Caki2 (cell line): ENCODE results near the gene ZFAND3. TPM values are rescaled to one million over a fixed set of nuclear protein-coding genes. Genes with fewer than 3 reads are reported as not detected.
A peak's percentile ranks its signal among the peaks of the same experiment; 100 is the strongest.

Source experiments
- DNase-seq: peaks from one replicate; pipeline ENCODE4 v3.0.0-alpha.2; 2015; ENCODE audit warnings: low read depth
- in situ Hi-C: cut with HindIII; loops from 2 replicates; pipeline ENCODE4 v1.10.0; 2016; ENCODE audit warnings: low sequenced_read_pairs, low pct_unique_long_range_greater_than_20kb, mixed read lengths
- total RNA-seq: library from RNA; depleted of rRNA; stranded (reverse); fragments of >200 nt; shearing (Covaris generic); gene quantifications from 2 replicates; pipeline ENCODE4 v1.2.3, GENCODE V29; 2014; ENCODE audit warnings: low replicate concordance; rRNA removed

ZFAND3 gene, protein sequence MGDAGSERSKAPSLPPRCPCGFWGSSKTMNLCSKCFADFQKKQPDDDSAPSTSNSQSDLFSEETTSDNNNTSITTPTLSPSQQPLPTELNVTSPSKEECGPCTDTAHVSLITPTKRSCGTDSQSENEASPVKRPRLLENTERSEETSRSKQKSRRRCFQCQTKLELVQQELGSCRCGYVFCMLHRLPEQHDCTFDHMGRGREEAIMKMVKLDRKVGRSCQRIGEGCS
- total RNA-seq: 16.0 and 29.4 TPM in 2 replicates

DNA sequence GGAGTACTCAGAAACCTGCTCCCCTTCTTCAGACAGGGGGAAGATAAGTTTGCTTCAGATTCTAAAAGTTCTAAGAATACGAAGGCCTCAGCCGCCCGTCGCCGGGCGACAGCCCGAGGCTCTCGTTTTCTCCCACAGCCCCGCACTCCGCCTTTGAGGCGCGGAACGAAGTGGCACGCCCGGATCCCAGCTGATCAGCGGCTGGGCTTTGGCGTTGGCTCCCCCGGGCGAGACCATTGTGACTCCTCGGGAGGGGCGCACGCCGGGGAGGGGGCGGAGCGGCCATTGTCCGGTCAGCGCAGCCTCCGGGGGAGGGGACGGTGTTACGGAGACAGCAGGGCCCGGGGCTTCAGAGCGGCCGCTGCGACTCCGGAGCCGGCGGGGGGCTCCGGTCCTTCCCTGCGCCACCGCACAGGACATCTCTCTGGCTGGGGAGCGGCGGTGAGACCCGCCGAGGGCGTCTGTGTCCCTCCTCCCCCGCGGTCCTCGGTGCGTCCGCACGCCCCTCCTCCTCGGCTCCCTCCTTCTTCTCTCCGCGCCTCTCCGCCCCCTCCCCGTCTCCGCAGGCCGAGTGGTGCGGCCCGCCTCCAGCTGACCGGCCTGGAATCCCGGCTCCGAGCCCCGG lies at the start of gene ZFAND3:
Gene ZFAND3 (plus strand): TSS at position 551 of the 625 bp plus-strand sequence. CDS start 219 bp downstream, outside the sequence.
- in situ Hi-C loops: no loop called here
- peak; percentile 98 for DNase-seq

DNA sequence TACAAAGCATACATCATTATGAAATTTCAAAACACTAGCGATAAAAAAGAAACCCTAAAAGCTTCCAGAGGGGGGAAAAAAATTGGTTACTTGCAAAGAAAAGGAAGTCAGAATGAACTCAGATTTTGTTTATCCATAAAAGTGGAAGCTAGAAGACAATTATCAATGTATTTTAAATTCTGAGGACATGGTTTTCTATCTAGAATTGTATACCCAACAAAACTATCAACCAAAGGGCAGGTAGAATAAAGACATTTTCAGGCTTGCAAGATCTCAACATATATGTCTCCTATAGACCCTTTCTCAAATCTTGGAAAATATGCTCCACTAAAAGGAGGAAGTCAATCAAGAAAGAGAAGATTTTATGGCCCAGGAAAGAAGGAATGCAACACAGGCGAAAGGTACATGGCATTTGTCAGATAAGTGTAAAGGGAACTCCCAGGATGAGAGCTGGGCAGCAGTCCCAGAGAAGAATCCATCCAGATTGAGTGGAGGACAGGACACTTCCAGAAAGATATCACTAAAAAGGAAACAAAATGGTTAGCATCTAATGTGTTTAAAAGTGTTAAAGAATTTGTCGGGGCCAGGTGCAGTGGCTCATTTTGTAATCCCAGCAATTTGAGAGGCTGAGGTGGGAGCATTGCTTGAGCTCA lies 45.4 kb upstream of the ZFAND3 start:
- in situ Hi-C loops: no loop called here

DNA sequence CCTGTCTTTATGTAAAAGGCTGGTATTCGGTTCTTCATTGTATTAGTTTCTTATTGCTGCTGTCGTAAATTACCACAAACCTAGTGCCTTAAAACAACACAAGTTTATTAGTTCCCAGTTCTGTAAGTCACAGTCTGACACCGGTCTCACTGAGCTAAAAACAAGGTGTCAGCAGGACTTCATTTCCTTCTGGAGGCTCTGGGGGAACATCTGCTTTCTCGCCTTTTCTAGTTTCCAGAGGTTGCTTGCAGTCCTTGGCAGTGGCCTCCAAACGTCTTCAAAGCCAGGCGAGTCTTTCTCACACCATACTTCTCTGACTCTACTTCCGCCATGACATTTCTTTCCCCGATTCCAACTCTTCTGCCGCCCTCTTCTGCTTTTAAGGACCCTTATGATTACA lies 43.0 kb upstream of the ZFAND3 start:
- in situ Hi-C loops: no loop called here
- no peak for DNase-seq

More for the DNA sequence above, 45.4 kb upstream of the ZFAND3 start:
- no peak for DNase-seq

DNA sequence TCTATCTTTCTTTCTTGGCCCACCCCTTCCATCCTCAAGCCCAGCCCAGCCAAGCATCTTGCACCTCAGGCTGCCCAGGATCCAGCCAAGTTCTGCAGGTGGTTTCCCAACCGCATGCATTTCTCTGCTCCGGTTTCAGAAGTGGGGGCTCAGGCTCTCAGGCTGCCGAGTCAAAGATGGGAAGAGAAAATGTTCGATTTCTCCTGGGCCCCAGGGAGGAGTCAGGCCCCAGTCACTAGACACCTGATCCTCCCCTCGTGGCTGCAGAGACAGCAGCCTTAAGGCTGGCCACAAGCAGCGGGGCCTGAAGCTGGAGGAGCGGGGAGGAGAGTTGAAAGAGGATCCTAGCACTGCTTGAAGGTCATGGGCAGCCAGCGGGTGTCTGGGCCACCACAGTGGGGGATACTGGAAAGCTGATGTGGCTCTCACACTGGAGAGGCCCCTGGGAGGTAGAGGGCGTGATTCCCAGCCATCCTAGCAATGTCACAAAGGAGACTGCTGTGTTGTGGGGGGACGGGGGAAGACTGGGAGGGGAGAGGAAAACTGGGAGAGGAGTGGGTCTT lies 42.2 kb upstream of the ZFAND3 start:
- DNase-seq: no peak
- in situ Hi-C loops: no loop called here

DNA sequence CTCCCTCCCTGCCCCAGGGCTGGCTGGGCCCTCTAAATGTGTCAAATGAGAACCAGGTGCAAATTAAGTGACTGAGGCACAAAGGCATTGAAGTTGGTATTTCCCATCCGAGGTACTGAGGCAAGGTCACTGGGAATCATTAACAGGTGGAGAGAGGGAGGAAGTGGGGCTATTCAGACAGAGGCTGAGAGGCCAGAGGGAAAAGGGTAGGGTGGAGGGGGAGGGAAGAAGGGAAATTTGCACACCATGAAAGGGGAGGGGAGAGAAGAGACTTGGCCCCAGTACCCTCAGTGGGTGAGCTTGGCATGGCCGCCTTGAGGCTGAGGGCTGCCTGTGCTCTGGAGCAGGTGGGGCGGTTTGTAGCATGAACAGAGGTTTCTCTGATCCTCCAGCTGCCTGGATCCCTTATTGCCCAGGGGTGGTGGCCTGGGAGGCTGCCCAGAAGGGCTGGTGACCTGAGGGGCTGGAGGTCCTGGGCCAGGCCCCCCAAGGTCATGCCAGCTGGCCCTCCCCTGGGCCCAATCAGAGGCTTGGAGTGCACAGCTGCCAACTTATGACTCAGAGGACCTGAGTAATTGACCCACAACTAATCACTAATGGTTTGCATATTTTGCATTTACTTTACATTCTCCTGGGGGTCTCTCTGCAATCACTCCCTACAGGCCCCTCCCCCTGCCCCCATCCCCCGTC lies 40.3 kb upstream of the ZFAND3 start:
- in situ Hi-C loops: no loop called here
- peak; percentile 3 for DNase-seq

DNA sequence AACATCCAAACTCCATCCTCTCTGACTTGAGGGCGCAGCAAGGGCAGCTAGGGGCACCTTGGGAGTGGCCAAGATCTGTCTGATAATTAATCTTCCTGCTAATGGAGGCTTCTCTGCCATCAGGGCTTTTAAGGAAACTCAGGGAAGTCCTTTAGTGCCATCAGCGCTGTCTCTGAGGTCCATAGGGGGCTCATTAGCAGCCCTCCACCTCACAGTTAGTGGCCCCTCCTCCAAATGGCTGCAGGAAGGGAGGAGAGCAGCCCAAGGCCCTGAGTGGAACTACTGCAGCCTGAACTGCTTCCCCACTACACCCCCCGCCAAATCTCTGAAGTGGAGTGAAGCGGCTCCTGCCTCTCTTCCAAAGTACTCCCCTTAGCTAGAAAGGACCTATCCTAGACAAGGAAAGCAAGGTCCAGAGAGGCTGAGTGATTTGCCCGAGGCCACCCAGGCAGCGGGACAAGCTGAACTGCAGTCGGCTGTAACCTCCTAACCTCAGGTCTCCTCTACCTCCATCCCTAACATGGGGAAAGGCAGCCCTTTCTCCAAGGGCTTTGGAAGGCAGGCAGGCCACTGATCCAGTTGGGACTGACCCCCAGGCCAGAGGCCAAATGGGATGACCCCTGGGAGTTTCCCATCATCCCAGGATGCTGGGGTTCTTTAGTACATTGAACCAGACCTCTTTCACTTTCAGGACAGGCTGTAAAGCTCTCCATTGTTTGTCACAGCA lies 39.5 kb upstream of the ZFAND3 start:
- in situ Hi-C loops: no loop called here
- no peak for DNase-seq

DNA sequence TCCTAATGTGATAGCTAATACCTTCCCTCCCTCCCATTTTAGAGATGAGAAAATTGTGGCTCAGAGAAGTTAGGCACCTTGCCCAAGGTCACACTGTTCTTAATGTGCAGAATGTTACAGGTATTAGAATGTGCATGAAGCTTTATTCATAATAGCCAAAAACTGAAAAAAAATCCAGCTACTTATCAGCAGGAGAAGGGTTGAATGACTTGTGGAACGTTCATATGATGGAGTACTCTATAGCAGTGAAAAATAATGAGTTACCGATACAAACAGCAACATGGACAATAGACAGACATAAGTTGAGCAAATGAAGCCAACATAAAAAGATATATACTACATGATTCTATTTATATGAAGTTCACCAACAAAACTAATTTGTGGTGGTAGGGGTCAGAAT lies 37.7 kb upstream of the ZFAND3 start:
- in situ Hi-C loops: no loop called here
- DNase-seq: no peak

DNA sequence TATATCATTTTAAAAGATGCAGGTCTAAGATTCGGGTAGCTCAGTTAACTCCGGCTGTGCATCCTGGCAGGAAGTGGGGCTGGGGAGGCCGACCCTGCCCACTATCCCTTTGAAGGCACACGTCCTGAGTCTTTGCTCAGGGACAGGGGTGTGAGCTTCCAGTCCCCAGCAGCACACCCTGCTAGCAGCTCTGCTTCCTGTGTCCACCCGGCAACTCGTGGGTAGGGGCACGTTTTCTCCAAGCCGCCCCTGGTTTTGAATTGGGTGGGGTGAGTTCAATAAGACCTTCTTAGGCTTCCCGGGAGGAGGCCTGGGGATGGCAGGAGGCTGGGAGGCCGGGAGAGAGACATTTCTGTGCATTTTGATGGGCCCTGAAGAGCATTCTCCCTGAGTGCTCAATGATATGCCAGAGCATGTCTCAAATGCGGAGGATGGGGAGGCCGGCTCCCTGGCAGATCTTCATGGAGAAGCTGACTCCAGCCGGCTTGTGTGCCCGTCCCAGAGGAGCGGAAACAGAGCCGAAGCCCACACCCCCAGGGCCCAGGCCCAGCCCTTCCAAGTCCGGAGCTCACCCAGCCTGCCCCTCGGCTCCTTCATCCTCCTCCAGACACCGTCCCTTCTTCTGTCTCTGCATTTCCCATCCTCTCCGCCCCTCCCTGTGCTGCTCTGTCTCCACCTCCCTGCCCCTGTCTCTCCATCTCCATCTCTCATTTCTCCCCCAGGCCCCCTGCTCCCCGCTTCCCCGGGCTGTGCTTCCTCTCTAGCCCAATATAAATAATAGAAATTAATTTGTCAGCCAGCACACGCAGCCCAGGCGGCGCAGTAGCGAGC lies 36.3 kb upstream of the ZFAND3 start:
- no peak for DNase-seq
- in situ Hi-C loops: no loop called here

DNA sequence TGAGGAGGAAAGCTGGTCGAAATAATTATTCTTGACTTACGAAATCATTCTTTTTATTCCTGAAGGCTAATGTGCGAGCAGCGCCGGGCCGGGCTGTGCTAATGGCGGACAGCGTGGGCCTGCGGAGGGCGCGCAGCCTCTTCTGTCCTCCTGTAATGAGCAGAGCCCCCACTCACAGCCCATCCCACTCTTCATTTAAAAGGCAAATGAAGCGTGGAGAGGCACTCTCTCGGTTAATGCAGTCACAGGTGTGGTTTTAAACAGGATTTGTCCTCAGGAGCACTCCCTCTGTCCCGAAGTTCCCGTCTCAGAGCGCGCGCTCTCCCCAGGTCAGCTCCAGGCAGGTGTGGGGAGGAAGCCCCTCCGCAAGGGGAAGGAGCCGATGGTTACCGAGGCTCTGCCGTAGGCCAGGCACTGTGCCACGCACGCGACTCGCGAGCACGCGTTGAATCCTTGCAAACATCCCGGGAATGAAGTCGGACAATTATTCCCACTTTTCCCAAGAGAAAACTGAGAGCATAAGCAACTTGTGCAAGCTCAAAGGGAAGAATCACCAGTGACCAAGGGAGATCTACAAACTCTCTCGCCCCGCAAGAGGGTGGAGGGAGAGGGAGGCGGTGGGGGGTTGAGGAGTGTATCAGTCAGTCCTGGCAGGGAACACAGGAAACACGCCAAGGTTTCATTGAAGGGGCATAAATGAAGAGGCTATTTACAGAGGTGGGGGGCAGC lies 35.5 kb upstream of the ZFAND3 start:
- DNase-seq: no peak
- in situ Hi-C loops: no loop called here

DNA sequence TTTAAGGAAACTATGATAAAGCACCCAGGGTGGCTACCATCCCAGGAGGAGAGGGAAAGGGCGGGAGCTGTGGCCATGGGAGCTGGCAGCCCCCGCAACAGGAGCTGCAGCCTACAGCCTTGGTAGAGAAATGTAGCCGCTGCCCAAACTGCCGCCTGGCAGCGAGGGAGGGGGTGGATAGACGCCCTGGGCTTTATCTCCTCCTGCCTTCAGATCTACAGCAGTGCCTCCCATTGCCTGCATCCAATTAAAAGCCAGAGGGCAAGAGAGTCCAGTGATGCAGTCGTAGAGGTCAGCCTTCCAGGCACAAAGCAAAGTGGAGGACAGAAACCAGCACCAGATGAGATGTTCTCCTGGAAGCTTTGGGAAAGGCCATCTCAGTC lies 35.0 kb upstream of the ZFAND3 start:
- in situ Hi-C loops: no loop called here

DNA sequence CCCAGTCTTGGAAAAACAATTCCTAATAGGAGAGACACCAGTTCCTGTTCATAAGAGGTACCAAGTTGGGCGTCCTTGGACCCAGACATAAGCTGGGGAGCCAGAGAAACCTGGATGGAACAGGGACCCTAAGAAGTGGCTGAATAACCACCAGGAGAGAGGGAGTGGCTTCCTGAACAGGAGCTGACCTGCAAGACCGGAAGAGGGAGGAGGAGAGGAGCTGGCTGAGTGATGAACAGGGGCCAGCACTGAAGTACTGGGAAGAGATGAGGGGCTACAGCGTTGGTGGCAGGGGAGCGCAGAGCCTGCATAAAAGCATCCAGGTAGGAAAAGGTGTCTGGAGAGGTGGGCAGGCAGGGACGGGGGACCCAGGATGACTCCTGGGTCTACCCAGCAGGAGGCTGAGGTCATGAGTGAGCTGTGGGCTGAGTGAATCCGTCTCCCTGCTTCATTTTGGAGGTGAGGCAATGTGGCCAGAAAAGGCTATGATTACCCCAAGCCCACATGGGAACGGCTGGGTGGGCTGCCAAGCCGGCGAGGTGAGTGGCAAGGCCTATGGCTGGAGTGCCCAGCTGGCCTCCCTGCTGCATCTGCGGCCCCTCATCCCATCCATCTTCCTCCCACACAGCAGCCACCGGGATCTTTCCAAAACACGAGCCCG lies 34.4 kb upstream of the ZFAND3 start:
- in situ Hi-C loops: no loop called here
- no peak for DNase-seq

More for the DNA sequence above, 35.0 kb upstream of the ZFAND3 start:
- DNase-seq: no peak

DNA sequence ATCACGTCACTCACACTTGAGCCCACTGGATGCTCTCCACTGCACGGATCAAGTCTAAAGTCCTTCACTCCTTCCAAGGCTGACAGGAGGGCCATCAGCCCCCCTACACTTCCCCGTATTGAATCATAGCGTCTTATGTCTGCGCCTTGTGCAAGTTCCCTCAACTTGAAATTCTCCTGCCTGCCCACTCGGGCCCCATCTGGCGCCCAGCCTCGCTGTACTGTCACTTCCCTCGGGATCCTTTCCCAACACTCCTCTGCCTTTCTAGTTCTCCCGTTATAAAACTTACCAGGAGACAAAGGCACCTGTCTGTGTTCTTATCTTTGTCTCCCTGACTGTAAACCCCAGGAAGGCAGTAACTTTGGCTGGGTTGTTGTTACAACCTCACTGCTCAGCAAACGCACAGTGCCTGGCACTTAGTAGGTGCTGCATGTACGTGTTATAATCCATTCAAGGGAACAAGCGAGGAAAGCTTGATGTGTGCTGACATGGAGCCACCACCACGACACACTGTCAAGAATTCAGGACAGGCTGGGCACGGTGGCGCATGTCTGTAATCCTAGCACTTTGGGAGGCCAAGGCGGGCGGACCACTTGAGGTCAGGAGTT lies 33.8 kb upstream of the ZFAND3 start:
- in situ Hi-C loops: no loop called here
- no peak for DNase-seq

DNA sequence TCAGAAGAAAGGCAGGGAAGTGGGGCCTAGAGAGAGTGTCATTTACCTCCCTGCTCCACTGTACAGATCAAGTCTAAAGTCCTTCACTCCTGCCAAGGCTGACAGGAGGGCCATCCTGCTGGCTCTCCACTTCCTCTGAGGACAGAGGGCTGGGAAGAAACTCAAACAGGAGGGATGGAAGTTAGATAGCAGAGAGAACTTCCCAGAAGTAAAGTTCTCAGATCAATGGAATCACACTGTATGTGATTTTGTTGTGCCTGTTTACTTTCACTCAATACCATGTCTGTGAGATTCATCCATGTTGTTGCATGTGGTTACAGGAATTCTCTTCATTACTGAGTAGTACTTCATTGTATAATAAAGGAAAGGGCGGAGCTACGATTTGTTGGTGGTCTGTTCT lies 32.3 kb upstream of the ZFAND3 start:
- in situ Hi-C loops: no loop called here

DNA sequence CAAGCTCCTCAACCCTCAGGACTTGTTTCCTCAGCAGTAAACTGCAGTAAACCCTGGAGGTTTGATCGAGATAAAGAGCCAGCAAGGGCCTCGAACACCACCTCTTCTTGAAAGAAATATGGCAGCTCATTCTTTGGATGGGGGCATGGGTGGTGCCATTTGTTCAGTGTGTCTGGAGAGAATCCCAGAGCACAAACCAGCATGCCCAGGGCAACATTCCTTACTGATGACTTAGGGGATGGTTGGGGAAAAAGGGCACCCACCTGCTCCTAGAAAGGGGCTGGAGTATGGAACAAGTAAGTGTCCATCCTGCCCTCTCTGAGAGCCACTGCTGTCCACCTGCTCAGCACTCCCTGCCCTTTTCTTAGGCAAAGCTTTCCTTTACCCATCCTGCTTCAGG lies 31.3 kb upstream of the ZFAND3 start:
- in situ Hi-C loops: no loop called here
- no peak for DNase-seq

More for the DNA sequence above, 32.3 kb upstream of the ZFAND3 start:
- DNase-seq: no peak

DNA sequence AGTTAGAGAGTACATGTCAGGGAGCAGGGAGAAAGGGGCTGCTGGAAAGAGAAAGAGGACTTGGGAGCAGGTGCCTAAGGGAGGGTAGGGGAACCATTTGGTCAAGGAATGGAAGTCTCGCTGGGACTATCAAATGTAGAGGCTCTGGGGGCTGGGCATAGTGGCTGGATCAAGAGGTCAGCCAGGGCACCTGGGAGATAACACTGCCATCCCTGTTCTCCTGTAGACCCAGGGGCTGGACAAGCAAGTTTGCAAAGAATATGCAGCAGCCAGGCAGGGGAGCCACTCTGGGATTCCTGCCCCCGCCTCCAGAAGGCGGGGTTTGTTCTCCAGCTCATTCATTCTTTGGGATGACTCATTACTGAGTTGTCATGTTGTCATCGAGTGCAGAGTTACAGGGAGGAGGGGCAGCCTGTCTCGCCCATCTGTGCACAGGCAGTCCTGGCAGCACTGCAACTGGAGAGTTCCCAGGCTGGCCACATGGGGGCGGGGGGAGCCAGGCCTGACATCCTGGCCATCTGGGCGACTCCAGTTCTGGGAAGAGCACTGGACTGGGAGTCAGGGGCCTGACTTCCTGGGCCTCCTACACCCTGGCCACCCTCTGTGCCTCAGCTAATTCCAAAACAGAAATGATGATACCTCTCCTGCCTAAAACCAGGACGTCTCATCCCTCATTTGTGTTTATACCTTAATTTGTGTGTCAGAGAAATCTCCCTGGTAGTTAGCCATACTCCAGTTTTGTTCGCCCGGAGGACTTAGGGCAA lies 28.2 kb upstream of the ZFAND3 start:
- in situ Hi-C loops: no loop called here

More for the DNA sequence above, 28.2 kb upstream of the ZFAND3 start:
- peak; percentile 95 for DNase-seq
